A673 (cell line): ENCODE data around the gene CNTN5.

Experiments used
- CTCF ChIP-seq: fragments of 300-800, 200-600 bp; sonication (generic); conservative IDR thresholded peaks from 2 replicates; pipeline ENCODE4 v1.5.1; 2017; ENCODE audit warnings: low read depth, mild to moderate bottlenecking, antibody characterized with exemption, low read length, moderate library complexity, mixed read lengths
- EZH2 ChIP-seq: fragments of 200-600 bp; sonication (generic); IDR thresholded peaks from 2 replicates; pipeline ENCODE4 v1.6.1; 2017; ENCODE audit warnings: borderline replicate concordance, low read depth, mild to moderate bottlenecking, mixed read lengths, antibody characterized with exemption, low read length; ENCODE audit not compliant: poor library complexity, severe bottlenecking

- TF ChIP-seq EZH2, result no peak
- no peak for TF ChIP-seq CTCF
Observed at GRCh38 chr11:100080821-100081220, 1060.1 kb downstream of the CNTN5 start.
